GM13976 (cell line): ENCODE results near the gene SELPLG.

Experiments used
- DNase-seq: peaks from one replicate; pipeline ENCODE4 v3.0.0; 2012; ENCODE audit warnings: low spot score
- CTCF ChIP-seq: IDR thresholded peaks from 2 replicates; pipeline ENCODE4 v1.5.1; 2012; ENCODE audit warnings: borderline replicate concordance, mild to moderate bottlenecking; ENCODE audit not compliant: insufficient read depth; ENCODE audit errors: extremely low read depth, missing control alignments, control extremely low read depth
- in situ Hi-C: fragments of 300-500 bp; cut with MboI; formaldehyde crosslinking; loops from one replicate; pipeline ENCODE4 v1.12.0; 2022; ENCODE audit warnings: low sequenced_read_pairs, mixed read lengths, inconsistent platforms; ENCODE audit not compliant: unreplicated experiment

The SELPLG gene

GRCh38 chr12:108633534-108634248 is at the start of gene SELPLG:
SELPLG (minus strand) TSS chr12:108633894; CDS start chr12:108624307, 9,587 bp downstream.
- in situ Hi-C loops, result no loop called here
- DNase-seq, result peak; percentile 86
- TF ChIP-seq CTCF, result no peak

GRCh38 chr12:108681317-108681716 is 47.6 kb upstream of the SELPLG start:
- TF ChIP-seq CTCF, result no peak
- in situ Hi-C loops, result no loop called here
- DNase-seq, result no peak

- in situ Hi-C loops, result no loop called here
- no peak for DNase-seq
- TF ChIP-seq CTCF, result no peak
These were observed 45.5 kb upstream of the SELPLG start for GRCh38 chr12:108679106-108679681.

- DNase-seq, result no peak
- in situ Hi-C loops, result no loop called here
- TF ChIP-seq CTCF, result no peak
These were observed 44.5 kb upstream of the SELPLG start for GRCh38 chr12:108678104-108678730.

- no peak for DNase-seq
- in situ Hi-C loops, result no loop called here
- no peak for TF ChIP-seq CTCF
These were observed 43.7 kb upstream of the SELPLG start for GRCh38 chr12:108677381-108677780.

- DNase-seq, result no peak
- no peak for TF ChIP-seq CTCF
- in situ Hi-C loops, result no loop called here
These were observed 43.0 kb upstream of the SELPLG start for GRCh38 chr12:108676707-108677106.
